A549 (cell line): ENCODE measurements around the gene RRAS. TPM values are rescaled to one million over a fixed set of nuclear protein-coding genes. Genes with fewer than 3 reads are reported as not detected.
A peak's percentile ranks its signal among the peaks of the same experiment; 100 is the strongest.

Experiments
- ATAC-seq, 2 experiments: fragments of 200-7000 bp in 1 of 2; fragments of >200 bp in 1 of 2; cut with Nextera tagmentation in 1 of 2; cut with Tn5 transposase in 1 of 2; 3 replicates each; pipeline versions ENCODE4 v1.8.0 to v1.9.1; 2018 to 2020; ENCODE audit warnings: mild to moderate bottlenecking in 1 of 2, moderate library complexity in 1 of 2
- CTCF ChIA-PET: fragments of 300-600 bp; sonication (Branson Sonifier 250); formaldehyde crosslinking; extraction: SDS; loops from one replicate; lab custom pipeline; 2021; ENCODE audit warnings: antibody characterized with exemption, inconsistent platforms; lab: Yijun Ruan, JAX
- POLR2A ChIA-PET: fragments of 350-600 bp; formaldehyde crosslinking; extraction: SDS; loops from one replicate; lab custom pipeline; 2021; ENCODE audit warnings: antibody characterized with exemption, inconsistent platforms; lab: Yijun Ruan, JAX
- DNase-seq, 2 experiments: peaks; one replicate each; pipeline versions ENCODE4 v3.0.0 to v3.0.0-alpha.2; 2011 to 2016; ENCODE audit warnings: low read depth in 1 of 2, low spot score in 1 of 2
- FAIRE-seq: peaks from 2 replicates; lab custom pipeline; 2011; peaks lifted over from hg19 to GRCh38; lab: Jason Lieb, UNC
- H3K27ac ChIP-seq, 2 experiments: fragments of >200 bp; sonication (Bioruptor Twin); formaldehyde crosslinking; 3 replicates each; pipeline ENCODE4 v1.5.1; 2016 to 2017
- H3K4me1 ChIP-seq: fragments of >200 bp; sonication (Bioruptor Twin); formaldehyde crosslinking; 3 replicates; pipeline ENCODE4 v1.6.1; 2016
- H3K4me2 ChIP-seq: fragments of >200 bp; sonication (Bioruptor Twin); formaldehyde crosslinking; 3 replicates; pipeline ENCODE4 v1.6.1; 2016
- H3K4me3 ChIP-seq: fragments of >200 bp; sonication (Bioruptor Twin); formaldehyde crosslinking; 3 replicates; pipeline ENCODE4 v1.5.1; 2016
- H3K9me3 ChIP-seq: fragments of >200 bp; sonication (Bioruptor Twin); formaldehyde crosslinking; 3 replicates; pipeline ENCODE4 v1.6.1; 2016
- CEBPB ChIP-seq, 2 experiments: fragments of >200 bp in 1 of 2; sonication (Bioruptor Twin) in 1 of 2; formaldehyde crosslinking in 1 of 2; IDR thresholded peaks; 2 replicates each; pipeline ENCODE4 v1.6.1; 2012 to 2016
- CHD2 ChIP-seq: fragments of 150-350 bp; IDR thresholded peaks from 2 replicates; pipeline ENCODE4 v1.6.1; 2014; ENCODE audit warnings: low read length; ENCODE audit not compliant: partially characterized antibody
- CTCF ChIP-seq: fragments of >200 bp; sonication (Bioruptor Twin); formaldehyde crosslinking; IDR thresholded peaks from 3 replicates; pipeline ENCODE4 v1.5.1; 2016
- EHF ChIP-seq: fragments of 250-450 bp; sonication (Bioruptor Pico); IDR thresholded peaks from 2 replicates; pipeline ENCODE4 v1.5.0; 2020; ENCODE audit warnings: mild to moderate bottlenecking
- FOXS1 ChIP-seq: fragments of 250-450 bp; sonication (Bioruptor Pico); IDR thresholded peaks from 2 replicates; pipeline ENCODE4 v1.5.0; 2020; ENCODE audit warnings: mild to moderate bottlenecking, moderate library complexity
- HOXA7 ChIP-seq: fragments of 250-450 bp; sonication (Bioruptor Pico); IDR thresholded peaks from 2 replicates; pipeline ENCODE4 v1.5.0; 2020; ENCODE audit warnings: mild to moderate bottlenecking, moderate library complexity
- HOXB13 ChIP-seq: fragments of 250-450 bp; sonication (Bioruptor Pico); IDR thresholded peaks from 2 replicates; pipeline ENCODE4 v1.5.0; 2020; ENCODE audit warnings: low read depth, mild to moderate bottlenecking, moderate library complexity
- JUNB ChIP-seq: fragments of >200 bp; sonication (Bioruptor Twin); formaldehyde crosslinking; IDR thresholded peaks from 2 replicates; pipeline ENCODE4 v1.6.1; 2016
- KDM5A ChIP-seq: fragments of 200-600 bp; sonication (generic); IDR thresholded peaks from 2 replicates; pipeline ENCODE4 v1.6.1; 2016; ENCODE audit warnings: antibody characterized with exemption, mild to moderate bottlenecking
- MAFK ChIP-seq: fragments of 450-650 bp; IDR thresholded peaks from 2 replicates; pipeline ENCODE4 v1.6.1; 2014; ENCODE audit not compliant: partially characterized antibody
- NFE2L2 ChIP-seq: fragments of 150-350 bp; conservative IDR thresholded peaks from 2 replicates; pipeline ENCODE4 v1.6.1; 2014; ENCODE audit warnings: low read length
- PHF8 ChIP-seq: fragments of 200-600 bp; sonication (generic); IDR thresholded peaks from 2 replicates; pipeline ENCODE4 v1.6.1; 2016; ENCODE audit warnings: low read depth, mild to moderate bottlenecking, antibody characterized with exemption, moderate library complexity, borderline replicate concordance
- RAD21 ChIP-seq, 2 experiments: fragments of >200 bp in 1 of 2; sonication (Bioruptor Twin) in 1 of 2; formaldehyde crosslinking in 1 of 2; IDR thresholded peaks in 1 of 2; conservative IDR thresholded peaks in 1 of 2; 2 replicates in 1 of 2; 3 replicates in 1 of 2; pipeline ENCODE4 v1.6.1; 2012 to 2018; ENCODE audit warnings: inconsistent platforms in 1 of 2
- REST ChIP-seq: fragments of 200-600 bp; sonication (generic); IDR thresholded peaks from 2 replicates; pipeline ENCODE4 v1.6.1; 2016; ENCODE audit warnings: antibody characterized with exemption, mild to moderate bottlenecking, moderate library complexity
- SMC3 ChIP-seq: fragments of >200 bp; sonication (Bioruptor Twin); formaldehyde crosslinking; IDR thresholded peaks from 3 replicates; pipeline ENCODE4 v1.6.1; 2018; ENCODE audit warnings: inconsistent platforms
- SREBF2 ChIP-seq: fragments of 450-650 bp; IDR thresholded peaks from 2 replicates; pipeline ENCODE4 v1.6.1; 2014; ENCODE audit warnings: mild to moderate bottlenecking, moderate library complexity
- TFCP2L1 ChIP-seq: fragments of 250-450 bp; sonication (Bioruptor Pico); IDR thresholded peaks from 2 replicates; pipeline ENCODE4 v1.5.0; 2021; ENCODE audit warnings: mild to moderate bottlenecking
- USF2 ChIP-seq: fragments of 450-650 bp; IDR thresholded peaks from 2 replicates; pipeline ENCODE4 v1.6.1; 2014; ENCODE audit warnings: antibody characterized with exemption
- ZC3H11A ChIP-seq: fragments of 450-650 bp; IDR thresholded peaks from 2 replicates; pipeline ENCODE4 v1.6.1; 2014; ENCODE audit warnings: antibody characterized with exemption, mild to moderate bottlenecking
- ZFP36 ChIP-seq: fragments of 450-650 bp; IDR thresholded peaks from 2 replicates; pipeline ENCODE4 v1.6.1; 2014; ENCODE audit warnings: borderline replicate concordance; ENCODE audit not compliant: partially characterized antibody
- WGBS: methylation state at CpG from one replicate; pipeline ENCODE4 v1.1.6; 2017; ENCODE audit errors: missing lambda C conversion rate; 5-methylcytosine and 5-hydroxymethylcytosine counted together
- polyA plus RNA-seq, 4 experiments: library from polyadenylated mRNA; depleted of rRNA in 3 of 4; stranded (reverse); fragments of >200 nt; fragmentation: RNase III in 1 of 4; extraction: RNeasy Plus Mini Kit Qiagen cat#74134 plus additional on column Dnase treatment in 1 of 4; gene quantifications; 2 replicates in 3 of 4; 3 replicates in 1 of 4; pipeline ENCODE4 v1.2.3, GENCODE V29; 2011 to 2017

RRAS gene
- polyA plus RNA-seq, 2 of the 4 experiments (the other 2 are of a cell fraction): 47.6 to 49.2 TPM

GRCh38 chr19:49594993-49595818 is 44.7 kb downstream of the RRAS start (continued):
- TF ChIP-seq TFCP2L1 (CRISPR knock-in tag): no peak
- no peak for TF ChIP-seq CTCF

- peak overlapping the region; percentile 93 for H3K4me2 ChIP-seq
- DNase-seq (no peak), FAIRE-seq (no peak), ATAC-seq (no peak)
- ChIA-PET CTCF (interaction anchor here (0.6 to 3.1 kb wide), 6 partner anchors 8 to 92 kb away, joined by 3 to 13 read pairs (median 4); partner anchors contain the start of gene RRAS), POLR2A (interaction anchor here (1.6 to 1.8 kb wide), 2 partner anchors 14 to 47 kb away, joined by 10 to 30 read pairs; partner anchors contain the start of genes NOSIP, PRRG2, RRAS and SCAF1)
- no peak overlapping the region for H3K4me3 ChIP-seq
- TF ChIP-seq ZFP36: no peak
- no peak for TF ChIP-seq KDM5A
- no peak for TF ChIP-seq JUNB
- TF ChIP-seq CHD2: no peak
- TF ChIP-seq REST: no peak
- no peak for TF ChIP-seq ZC3H11A
- no peak for TF ChIP-seq HOXB13 (CRISPR knock-in tag)
- no peak for TF ChIP-seq USF2
- no peak for TF ChIP-seq NFE2L2
- no peak for TF ChIP-seq SREBF2
- TF ChIP-seq EHF: no peak
- TF ChIP-seq PHF8: no peak
- no peak for TF ChIP-seq HOXA7
- TF ChIP-seq RAD21 (conservative IDR thresholded peaks at IDR 0.05 in 1 of 2, IDR thresholded peaks at IDR 0.05 in 1 of 2): no peak
- no peak for TF ChIP-seq FOXS1 (CRISPR knock-in tag)
- no peak for TF ChIP-seq MAFK
- no peak for TF ChIP-seq SMC3
- no peak for TF ChIP-seq CEBPB (IDR thresholded peaks at IDR 0.05)
- H3K4me1 ChIP-seq: peaks cover 11% of the 10 kb centered on the region
- WGBS: 96% methylated on average over 34 of the region's 35 CpGs
- no peaks in the 10 kb centered on the region for H3K9me3 ChIP-seq
- peak overlapping the region in 1 of 2 experiments; percentile 41; a peak in 2 of 6 replicates for H3K27ac ChIP-seq
Measured at GRCh38 chr19:49594157-49594992, 45.6 kb downstream of the RRAS start.
